Activated naive CD4-positive, alpha-beta T cell treated with anti-CD3 and anti-CD28 coated beads, Interleukin-2, amount 50 U/mL, for 24 hours (primary cell): ENCODE results near the gene OR11H7.
"Not testable (repeated sequence)": the region's sequence is repeated elsewhere in the genome, so short reads cannot be mapped to it uniquely, and the experiment has no call there.

Experiments
- H3K27ac Mint-ChIP-seq: one replicate; pipeline ENCODE4 v1.8.0; 2021; ENCODE audit warnings: mild to moderate bottlenecking, mixed read lengths
- H3K27me3 Mint-ChIP-seq: one replicate; pipeline ENCODE4 v1.8.0; 2021; ENCODE audit warnings: mixed read lengths
- H3K36me3 Mint-ChIP-seq: one replicate; pipeline ENCODE4 v1.8.0; 2021; ENCODE audit warnings: mixed read lengths
- H3K4me1 Mint-ChIP-seq: one replicate; pipeline ENCODE4 v1.8.0; 2021; ENCODE audit warnings: mixed read lengths
- H3K4me3 Mint-ChIP-seq: one replicate; pipeline ENCODE4 v1.8.0; 2021; ENCODE audit warnings: mild to moderate bottlenecking, mixed read lengths
- H3K9me3 Mint-ChIP-seq: one replicate; pipeline ENCODE4 v1.8.0; 2021; ENCODE audit warnings: mixed read lengths

Gene OR11H7

GRCh38 chr14:20223410-20223809, 5.4 kb upstream of the OR11H7 start, which contains the start of gene OR11H6:
Gene OR11H6 (plus strand): TSS chr14:20223710. CDS start chr14:20223710, 0 bp downstream.
- H3K27me3 Mint-ChIP-seq: peaks cover 20% of the 10 kb centered on the region
- no peak within 1 kb of the TSS for H3K4me3 Mint-ChIP-seq
- peaks cover 5% of the 10 kb centered on the region for H3K9me3 Mint-ChIP-seq
- H3K36me3 Mint-ChIP-seq: no peaks in the 10 kb centered on the region
- H3K27ac Mint-ChIP-seq: no peak within 1 kb of the TSS
- no peaks in the 10 kb centered on the region for H3K4me1 Mint-ChIP-seq

- not testable (repeated sequence) for H3K27ac Mint-ChIP-seq, H3K9me3 Mint-ChIP-seq, H3K27me3 Mint-ChIP-seq, H3K4me1 Mint-ChIP-seq, H3K4me3 Mint-ChIP-seq, H3K36me3 Mint-ChIP-seq
These were observed 6.6 kb downstream of the OR11H7 start for GRCh38 chr14:20235415-20235814.

DNA sequence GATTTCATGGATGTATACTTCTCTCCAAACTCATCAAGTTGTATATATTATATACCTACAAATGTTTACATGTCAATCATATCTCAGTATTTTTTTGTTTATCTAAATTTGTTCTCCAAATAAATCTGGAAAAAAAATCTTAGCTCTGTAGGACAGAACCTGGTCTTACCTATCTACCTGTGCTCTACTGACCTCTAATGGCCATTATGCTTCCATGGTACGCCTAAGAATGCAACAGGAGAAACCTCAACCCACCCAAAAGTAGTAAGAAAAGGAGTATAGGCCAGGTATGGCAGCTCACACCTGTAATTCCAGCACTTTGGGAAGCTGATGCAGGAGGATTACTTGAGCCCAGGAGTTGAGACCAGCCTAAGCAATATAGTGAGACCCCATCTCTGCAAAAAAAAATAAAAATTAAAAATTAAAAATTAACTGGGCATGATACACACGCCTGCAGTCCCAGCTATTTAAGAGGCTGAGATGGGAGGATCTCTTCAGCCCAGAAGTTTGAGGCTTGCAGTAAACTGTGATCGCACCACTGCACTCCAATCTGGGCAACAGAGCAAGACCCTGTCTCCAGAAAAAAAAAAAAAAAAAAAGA, 19.0 kb downstream of the OR11H7 start:
- no peaks in the 10 kb centered on the region for H3K27me3 Mint-ChIP-seq
- no peak overlapping the region for H3K4me3 Mint-ChIP-seq
- peaks cover under 1% of the 10 kb centered on the region for H3K9me3 Mint-ChIP-seq
- H3K4me1 Mint-ChIP-seq: no peaks in the 10 kb centered on the region
- H3K27ac Mint-ChIP-seq: no peak overlapping the region
- H3K36me3 Mint-ChIP-seq: peaks cover 9% of the 10 kb centered on the region

DNA sequence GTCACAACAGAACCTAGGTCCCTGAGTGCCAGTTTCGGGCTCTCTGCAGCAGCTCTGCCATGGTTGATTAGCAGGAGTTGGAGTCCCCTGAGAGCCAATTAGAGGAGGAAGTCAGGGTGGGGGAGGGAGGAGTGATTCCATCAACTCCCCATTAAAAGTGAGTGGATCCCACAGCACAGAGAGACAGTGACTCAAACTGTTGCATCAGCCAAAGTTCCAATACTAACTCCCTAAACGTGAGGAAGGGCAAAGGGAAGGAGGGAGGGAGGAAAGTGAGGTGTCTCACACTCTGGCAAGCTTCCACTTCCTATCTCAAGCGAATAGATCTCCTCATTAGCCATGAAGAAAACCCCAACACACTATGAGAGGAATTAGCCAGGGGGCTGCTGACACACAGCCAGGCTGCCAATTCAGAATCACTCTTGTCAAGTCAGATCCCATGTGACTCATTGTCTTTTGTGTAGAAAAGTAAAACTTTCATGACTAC, 33.9 kb downstream of the OR11H7 start:
- Mint-ChIP-seq H3K36me3 (peaks cover 23% of the 10 kb centered on the region), H3K9me3 (no peaks in the 10 kb centered on the region), H3K27ac (no peak overlapping the region), H3K4me1 (no peaks in the 10 kb centered on the region), H3K4me3 (no peak overlapping the region), H3K27me3 (no peaks in the 10 kb centered on the region)

- not testable (repeated sequence) for H3K9me3 Mint-ChIP-seq, H3K27me3 Mint-ChIP-seq, H3K4me3 Mint-ChIP-seq, H3K4me1 Mint-ChIP-seq, H3K27ac Mint-ChIP-seq
- peaks cover 23% of the 10 kb centered on the region for H3K36me3 Mint-ChIP-seq
These were observed 35.6 kb downstream of the OR11H7 start for GRCh38 chr14:20264361-20264760.

DNA sequence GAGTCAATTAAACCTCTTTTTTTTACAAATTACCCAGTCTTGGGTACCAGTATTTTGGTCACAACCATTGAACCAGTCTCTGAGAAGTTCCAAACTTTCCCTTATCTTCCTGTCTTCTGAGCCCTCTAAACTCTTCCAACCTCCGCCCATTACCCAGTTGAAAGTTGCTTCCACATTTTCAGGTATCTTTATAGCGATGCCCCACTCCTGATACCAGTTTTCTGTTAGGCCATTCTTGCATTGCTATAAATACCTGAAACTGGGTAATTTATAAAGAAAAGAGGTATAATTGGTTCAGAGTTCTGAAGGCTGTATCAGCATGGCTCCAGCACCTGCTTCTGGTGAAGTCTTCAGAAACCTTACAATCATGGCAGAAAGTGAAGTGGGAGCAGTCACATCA, 45.3 kb downstream of the OR11H7 start:
- Mint-ChIP-seq H3K9me3 (peaks cover 27% of the 10 kb centered on the region), H3K27me3 (no peaks in the 10 kb centered on the region), H3K36me3 (peaks cover 53% of the 10 kb centered on the region), H3K4me1 (peaks cover 14% of the 10 kb centered on the region), H3K4me3 (no peak overlapping the region), H3K27ac (no peak overlapping the region)

DNA sequence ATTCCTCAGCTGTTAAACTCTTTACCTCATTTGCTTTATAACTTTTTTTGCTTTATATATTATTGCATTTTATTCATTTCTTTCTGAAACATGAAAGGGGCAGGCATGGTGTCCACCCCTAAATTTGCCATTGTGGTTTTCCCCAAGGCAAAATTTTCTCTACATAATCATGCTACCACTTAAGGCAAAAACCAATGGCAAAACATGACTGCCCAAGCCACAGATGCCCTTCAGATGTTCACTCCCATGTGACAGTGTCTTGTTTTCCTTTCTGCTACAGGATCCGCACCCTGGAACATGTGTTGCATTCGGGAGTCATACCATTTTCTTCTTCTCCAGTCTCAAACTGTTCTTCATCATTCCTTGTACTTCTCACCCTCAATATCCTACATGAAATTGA, 48.6 kb downstream of the OR11H7 start:
- no peak overlapping the region for H3K27ac Mint-ChIP-seq
- peaks cover 57% of the 10 kb centered on the region for H3K36me3 Mint-ChIP-seq
- peaks cover 34% of the 10 kb centered on the region for H3K4me1 Mint-ChIP-seq
- peaks cover 16% of the 10 kb centered on the region for H3K9me3 Mint-ChIP-seq
- H3K27me3 Mint-ChIP-seq: no peaks in the 10 kb centered on the region
- no peak overlapping the region for H3K4me3 Mint-ChIP-seq

- no peak overlapping the region for H3K27ac Mint-ChIP-seq
- H3K4me3 Mint-ChIP-seq: no peak overlapping the region
- peaks cover 66% of the 10 kb centered on the region for H3K36me3 Mint-ChIP-seq
- peaks cover 15% of the 10 kb centered on the region for H3K9me3 Mint-ChIP-seq
- peaks cover 34% of the 10 kb centered on the region for H3K4me1 Mint-ChIP-seq
- no peaks in the 10 kb centered on the region for H3K27me3 Mint-ChIP-seq
These were observed 49.6 kb downstream of the OR11H7 start for GRCh38 chr14:20278414-20278813.

- peaks cover 34% of the 10 kb centered on the region for H3K4me1 Mint-ChIP-seq
These were observed 51.5 kb downstream of the OR11H7 start for GRCh38 chr14:20280265-20280664.

More at GRCh38 chr14:20280265-20280664, 51.5 kb downstream of the OR11H7 start:
- H3K36me3 Mint-ChIP-seq: peaks cover 57% of the 10 kb centered on the region
- H3K27me3 Mint-ChIP-seq, H3K27ac Mint-ChIP-seq, H3K4me3 Mint-ChIP-seq, H3K9me3 Mint-ChIP-seq: not testable (repeated sequence)
